Epithelial cell of esophagus (primary cell): ENCODE data around the gene NINJ2.

Source experiments
- DNase-seq: peaks from one replicate; pipeline ENCODE4 v3.0.0; 2010; ENCODE audit warnings: low read depth
- H3K4me3 ChIP-seq: 2 replicates; pipeline ENCODE4 v1.5.1; 2011; ENCODE audit warnings: mild to moderate bottlenecking, low read length, control low read depth
- CTCF ChIP-seq: IDR thresholded peaks from 2 replicates; pipeline ENCODE4 v1.5.1; 2011; ENCODE audit warnings: low read depth, mild to moderate bottlenecking, low read length, control low read depth, inconsistent platforms; ENCODE audit not compliant: insufficient read depth; ENCODE audit errors: missing control alignments

The NINJ2 gene

GRCh38 chr12:612293-612692 lies 51.0 kb downstream of the NINJ2 start:
- no peak overlapping the region for H3K4me3 ChIP-seq
- no peak for TF ChIP-seq CTCF
- no peak for DNase-seq

- TF ChIP-seq CTCF = no peak
- H3K4me3 ChIP-seq = no peak overlapping the region
- no peak for DNase-seq
Observed at GRCh38 chr12:611721-612120, 51.5 kb downstream of the NINJ2 start.

GRCh38 chr12:608921-609320 lies 54.3 kb downstream of the NINJ2 start:
- no peak overlapping the region for H3K4me3 ChIP-seq
- no peak for DNase-seq
- TF ChIP-seq CTCF = no peak

GRCh38 chr12:608413-608812 lies 54.8 kb downstream of the NINJ2 start:
- H3K4me3 ChIP-seq = no peak overlapping the region
- no peak for DNase-seq
- no peak for TF ChIP-seq CTCF

- DNase-seq = peak; percentile 98
Observed at GRCh38 chr12:607541-608001, 55.7 kb downstream of the NINJ2 start.

GRCh38 chr12:604956-605355 lies 58.3 kb downstream of the NINJ2 start:
- no peak for DNase-seq
- no peak overlapping the region for H3K4me3 ChIP-seq
- TF ChIP-seq CTCF = no peak

More at GRCh38 chr12:607541-608001, 55.7 kb downstream of the NINJ2 start:
- no peak overlapping the region for H3K4me3 ChIP-seq
- TF ChIP-seq CTCF = no peak

- DNase-seq = no peak
- TF ChIP-seq CTCF = no peak
- H3K4me3 ChIP-seq = no peak overlapping the region
Observed at GRCh38 chr12:602700-603068, 60.6 kb downstream of the NINJ2 start.
